B cell (primary cell): ENCODE measurements around the gene SLC12A4. TPM values are rescaled to one million over a fixed set of nuclear protein-coding genes. Genes with fewer than 3 reads are reported as not detected.

Source experiments
- ATAC-seq: fragments of 200-7000 bp; cut with Tn5 transposase; one replicate; pipeline ENCODE4 v1.10.0; 2021; ENCODE audit warnings: low read depth, mild to moderate bottlenecking, moderate number of reproducible peaks, moderate library complexity
- CTCF ChIA-PET: fragments of 350-600 bp; sonication (Branson Sonifier 250); formaldehyde crosslinking; loops from one replicate; lab custom pipeline; 2021; ENCODE audit warnings: antibody characterized with exemption, inconsistent platforms; lab: Charles Lee
- POLR2A ChIA-PET: fragments of 350-600 bp; sonication (Branson Sonifier 250); formaldehyde crosslinking; loops from one replicate; lab custom pipeline; 2021; ENCODE audit warnings: antibody characterized with exemption; lab: Charles Lee
- DNase-seq: peaks from one replicate; pipeline ENCODE4 v3.0.0; 2013
- H2AFZ ChIP-seq: 2 replicates; pipeline ENCODE4 v1.6.1; 2012; ENCODE audit warnings: mild to moderate bottlenecking, low read depth, low read length; ENCODE audit not compliant: insufficient read depth, poor library complexity, severe bottlenecking
- H3K27ac ChIP-seq, 2 donors: 1 replicate in 1 of 2; 2 replicates in 1 of 2; pipeline ENCODE4 v1.5.1; 2012 to 2013; ENCODE audit warnings: low read length in 2 of 2, mild to moderate bottlenecking in 2 of 2, moderate library complexity in 1 of 2
- H3K27me3 ChIP-seq, 4 experiments: fragments of 200-600 bp in 1 of 4; sonication (generic) in 1 of 4; replicated peaks in 1 of 4; 1 replicate in 2 of 4; 2 replicates in 2 of 4; pipeline versions ENCODE4 v1.6.1 to v1.7.0; 2013 to 2016; ENCODE audit warnings: low read length in 3 of 4, mild to moderate bottlenecking in 2 of 4, mixed read lengths in 1 of 4, moderate library complexity in 1 of 4; ENCODE audit not compliant: insufficient read depth in 4 of 4, control insufficient read depth in 3 of 4; ENCODE audit errors: control extremely low read depth in 1 of 4
- H3K36me3 ChIP-seq, 2 experiments: replicated peaks in 1 of 2; 1 replicate in 1 of 2; 2 replicates in 1 of 2; pipeline versions ENCODE4 v1.6.1 to v1.7.1; 2013; ENCODE audit warnings: low read length in 1 of 2; ENCODE audit not compliant: insufficient read depth in 2 of 2, control insufficient read depth in 1 of 2; ENCODE audit errors: control extremely low read depth in 1 of 2, extremely low read depth in 1 of 2
- H3K4me1 ChIP-seq, 2 donors: fragments of 200-600 bp in 1 of 2; sonication (generic) in 1 of 2; 1 replicate in 1 of 2; 2 replicates in 1 of 2; pipeline versions ENCODE4 v1.5.1 to v1.6.1; 2013 to 2017; ENCODE audit warnings: low read length in 2 of 2; ENCODE audit not compliant: control insufficient read depth in 2 of 2, insufficient read depth in 2 of 2
- H3K4me2 ChIP-seq: replicated peaks from 2 replicates; pipeline ENCODE3; 2012; ENCODE audit warnings: mild to moderate bottlenecking, low read depth, low read length; ENCODE audit not compliant: poor library complexity, severe bottlenecking
- H3K4me3 ChIP-seq, 5 experiments: fragments of 200-600 bp in 1 of 5; sonication (generic) in 1 of 5; 1 replicate in 3 of 5; 2 replicates in 2 of 5; pipeline versions ENCODE4 v1.5.1 to v1.7.0; 2011 to 2016; ENCODE audit warnings: low read length in 4 of 5, mild to moderate bottlenecking in 4 of 5, low read depth in 2 of 5, control low read depth in 1 of 5, moderate library complexity in 1 of 5; ENCODE audit not compliant: insufficient read depth in 1 of 5; ENCODE audit errors: control extremely low read depth in 1 of 5, extremely low read depth in 1 of 5
- H3K79me2 ChIP-seq: fragments of 200-600 bp; sonication (generic); one replicate; pipeline ENCODE4 v1.6.0; 2016; ENCODE audit warnings: low read length; ENCODE audit not compliant: control insufficient read depth, insufficient read depth
- H3K9ac ChIP-seq: fragments of 200-600 bp; sonication (generic); 2 replicates; pipeline ENCODE4 v1.6.1; 2017; ENCODE audit warnings: mild to moderate bottlenecking, low read length, moderate library complexity
- H3K9me3 ChIP-seq, 3 donors: one replicate each; pipeline versions ENCODE4 v1.6.1 to v1.7.1; 2013; ENCODE audit warnings: low read length in 2 of 3; ENCODE audit not compliant: control insufficient read depth in 2 of 3, insufficient read depth in 1 of 3; ENCODE audit errors: control extremely low read depth in 1 of 3
- H4K20me1 ChIP-seq: 2 replicates; pipeline ENCODE4 v1.6.0; 2012; ENCODE audit warnings: mild to moderate bottlenecking, low read length; ENCODE audit not compliant: insufficient read depth, control insufficient read depth, poor library complexity, severe bottlenecking
- H3K27ac Mint-ChIP-seq: one replicate; pipeline ENCODE4 v1.8.0; 2021; ENCODE audit warnings: mixed read lengths
- H3K27me3 Mint-ChIP-seq: one replicate; pipeline ENCODE4 v1.8.0; 2021; ENCODE audit warnings: mixed read lengths
- H3K4me1 Mint-ChIP-seq: one replicate; pipeline ENCODE4 v1.8.0; 2021; ENCODE audit warnings: mixed read lengths
- H3K4me3 Mint-ChIP-seq: one replicate; pipeline ENCODE4 v1.8.0; 2021; ENCODE audit warnings: mixed read lengths
- H3K9me3 Mint-ChIP-seq: one replicate; pipeline ENCODE4 v1.8.0; 2022; ENCODE audit warnings: mixed read lengths; ENCODE audit not compliant: insufficient read depth
- EZH2 ChIP-seq: IDR thresholded peaks from 2 replicates; pipeline ENCODE4 v1.6.1; 2012; ENCODE audit warnings: borderline replicate concordance, low read depth, mild to moderate bottlenecking, moderate library complexity, low read length; ENCODE audit not compliant: insufficient read depth, poor library complexity, severe bottlenecking
- WGBS: methylation state at CpG from one replicate; pipeline ENCODE4 v1.1.5; 2013; ENCODE audit warnings: missing lambda C conversion rate; ENCODE audit not compliant: insufficient coverage; 5-methylcytosine and 5-hydroxymethylcytosine counted together
- intact Hi-C: fragments of 100-400 bp; cut with micrococcal nuclease; formaldehyde crosslinking; loops from one replicate; pipeline ENCODE4 v1.10.0; 2022
- polyA plus RNA-seq: library from polyadenylated mRNA; depleted of rRNA; stranded (reverse); fragments of >200 nt; gene quantifications from 2 replicates; pipeline ENCODE4 v1.2.3, GENCODE V29; 2012
- total RNA-seq, 2 donors: library from RNA; stranded (reverse); fragments of 120-200 nt in 1 of 2; gene quantifications; 1 replicate in 1 of 2; 2 replicates in 1 of 2; pipeline versions ENCODE4 v1.2.3 to v1.2.4, GENCODE V29; 2013 to 2022
- TF ChIP-seq, protein P1 (sequence below): fragments of 200-600 bp; IDR thresholded peaks from one replicate; pipeline ENCODE4 v1.8.0; 2022; ENCODE audit warnings: antibody characterized with exemption, mild to moderate bottlenecking

Gene SLC12A4
- total and polyA plus RNA-seq, 2 donors (not counting 1 experiment from before 2014, with no cell fraction given): 20.2 to 42.2 TPM

DNA sequence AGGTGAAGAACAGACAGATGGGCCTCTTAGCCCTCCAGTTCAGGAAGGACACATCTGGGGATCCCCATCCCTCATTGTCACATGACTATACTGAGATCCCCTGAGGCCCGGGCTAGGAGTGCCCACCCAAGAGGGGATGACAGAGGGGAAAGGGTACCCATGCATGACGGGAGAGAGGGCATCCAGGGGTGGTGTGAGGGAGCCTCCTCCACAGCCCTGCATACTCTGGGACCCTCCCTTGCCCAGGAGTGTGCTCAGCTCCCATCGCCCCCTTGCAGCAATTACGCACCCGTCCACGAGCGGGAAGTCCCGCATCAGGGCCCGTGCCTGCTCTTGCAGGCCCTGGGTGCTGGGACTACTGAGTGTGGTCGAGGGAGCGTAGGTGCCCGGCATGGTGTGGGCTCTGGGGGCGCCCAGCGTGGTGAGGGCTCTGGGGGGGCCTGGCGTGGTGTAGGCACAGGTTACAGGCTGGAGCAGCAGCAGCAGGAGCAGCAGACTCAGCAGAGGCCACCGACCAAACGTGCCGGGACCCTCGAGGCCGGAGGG lies 24.3 kb upstream of the SLC12A4 start:
- peak overlapping the region; percentile 77 for H3K4me2 ChIP-seq
- H2AFZ ChIP-seq: peak overlapping the region; percentile 40
- H3K79me2 ChIP-seq: peaks cover 48% of the 10 kb centered on the region
- H3K36me3 ChIP-seq: peaks cover 0 to 21% of the 10 kb centered on the region in 2 experiments
- CTCF ChIA-PET: interaction anchor here (0.6 to 28.7 kb wide), 9 partner anchors 9 to 412 kb away, joined by 3 to 320 read pairs (median 7); partner anchors contain the start of genes DDX28 and DUS2
- H3K4me1 ChIP-seq: peaks cover 43 to 53% of the 10 kb centered on the region in 2 donors
- Mint-ChIP-seq H3K4me3 (peak overlapping the region; percentile 82), H3K27ac (peak overlapping the region; percentile 99), H3K4me1 (peaks cover 67% of the 10 kb centered on the region), H3K9me3 (no peaks in the 10 kb centered on the region), H3K27me3 (no peaks in the 10 kb centered on the region)
- peaks cover 10% of the 10 kb centered on the region for H4K20me1 ChIP-seq
- no peaks in the 10 kb centered on the region for H3K27me3 ChIP-seq
- 64% methylated on average over 18 of the region's 20 CpGs for WGBS
- peaks cover 0 to 4% (median 0%) of the 10 kb centered on the region in 3 donors for H3K9me3 ChIP-seq
- TF ChIP-seq, protein P1, sequence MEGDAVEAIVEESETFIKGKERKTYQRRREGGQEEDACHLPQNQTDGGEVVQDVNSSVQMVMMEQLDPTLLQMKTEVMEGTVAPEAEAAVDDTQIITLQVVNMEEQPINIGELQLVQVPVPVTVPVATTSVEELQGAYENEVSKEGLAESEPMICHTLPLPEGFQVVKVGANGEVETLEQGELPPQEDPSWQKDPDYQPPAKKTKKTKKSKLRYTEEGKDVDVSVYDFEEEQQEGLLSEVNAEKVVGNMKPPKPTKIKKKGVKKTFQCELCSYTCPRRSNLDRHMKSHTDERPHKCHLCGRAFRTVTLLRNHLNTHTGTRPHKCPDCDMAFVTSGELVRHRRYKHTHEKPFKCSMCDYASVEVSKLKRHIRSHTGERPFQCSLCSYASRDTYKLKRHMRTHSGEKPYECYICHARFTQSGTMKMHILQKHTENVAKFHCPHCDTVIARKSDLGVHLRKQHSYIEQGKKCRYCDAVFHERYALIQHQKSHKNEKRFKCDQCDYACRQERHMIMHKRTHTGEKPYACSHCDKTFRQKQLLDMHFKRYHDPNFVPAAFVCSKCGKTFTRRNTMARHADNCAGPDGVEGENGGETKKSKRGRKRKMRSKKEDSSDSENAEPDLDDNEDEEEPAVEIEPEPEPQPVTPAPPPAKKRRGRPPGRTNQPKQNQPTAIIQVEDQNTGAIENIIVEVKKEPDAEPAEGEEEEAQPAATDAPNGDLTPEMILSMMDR: no peak
- no peak for TF ChIP-seq EZH2
- H3K9ac ChIP-seq: peak overlapping the region; percentile 54
- no peak for ATAC-seq
- POLR2A ChIA-PET: interaction anchor here (0.6 to 1.2 kb wide), 3 partner anchors 13 to 134 kb away, joined by 3 to 6 read pairs (median 3); no protein-coding TSS in a partner anchor
- intact Hi-C loops: loop anchor here (1.0 to 5.0 kb wide), 9 partner anchors 7 to 475 kb away; partner anchors contain the start of genes DDX28, DUS2, PSKH1 and PSMB10
- DNase-seq: no peak
- peak overlapping the region in 2 of 5 experiments; percentile 18 to 28 for H3K4me3 ChIP-seq
- peak overlapping the region; percentile 86 to 89 for H3K27ac ChIP-seq

DNA sequence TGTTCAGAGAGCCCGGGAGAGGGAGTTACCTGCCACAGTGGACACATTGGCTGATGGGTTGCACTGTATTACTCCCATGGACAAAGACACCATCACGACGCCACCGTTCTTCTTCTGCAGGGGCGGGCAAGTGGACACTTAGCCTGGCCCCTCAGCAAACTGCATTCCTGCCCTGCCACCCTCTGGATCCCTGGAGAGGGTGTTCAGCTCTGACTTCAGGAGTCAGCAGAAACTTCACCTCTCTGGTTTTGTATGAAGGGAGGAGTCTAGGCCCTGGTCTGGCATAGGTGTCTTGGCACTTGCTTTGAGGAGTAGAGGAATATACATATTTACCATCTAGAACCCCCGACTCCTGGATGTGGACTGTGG lies 21.6 kb upstream of the SLC12A4 start:
- no peak for DNase-seq
- Mint-ChIP-seq H3K9me3 (no peaks in the 10 kb centered on the region), H3K27ac (peak overlapping the region; percentile 74), H3K4me1 (peaks cover 54% of the 10 kb centered on the region), H3K27me3 (no peaks in the 10 kb centered on the region), H3K4me3 (no peak overlapping the region)
- peaks cover 0 to 16% of the 10 kb centered on the region in 2 experiments for H3K36me3 ChIP-seq
- H2AFZ ChIP-seq: no peak overlapping the region
- H3K27me3 ChIP-seq: no peaks in the 10 kb centered on the region
- peaks cover 25 to 38% of the 10 kb centered on the region in 2 donors for H3K4me1 ChIP-seq
- H3K9ac ChIP-seq: no peak overlapping the region
- H3K4me2 ChIP-seq: no peak overlapping the region
- no peak for ATAC-seq
- intact Hi-C loops: loop anchor here (5.0 kb wide), 2 partner anchors 98 to 473 kb away; partner anchors contain the start of gene PSKH1
- H4K20me1 ChIP-seq: peaks cover 10% of the 10 kb centered on the region
- no peaks in the 10 kb centered on the region for H3K9me3 ChIP-seq
- H3K27ac ChIP-seq: peak overlapping the region in 1 of 2 donors; percentile 43
- H3K4me3 ChIP-seq: no peak overlapping the region
- H3K79me2 ChIP-seq: peaks cover 31% of the 10 kb centered on the region
- POLR2A ChIA-PET: interaction anchor here (1.9 kb wide), 1 partner anchor 9 kb away, joined by 5 read pairs; the partner anchor contains the start of gene DPEP2
- WGBS: 84% methylated on average over 5 of the region's 6 CpGs
- TF ChIP-seq, protein P1: no peak
- no peak for TF ChIP-seq EZH2
- CTCF ChIA-PET: interaction anchor here (28.7 kb wide), 1 partner anchor 52 kb away, joined by 320 read pairs; no protein-coding TSS in a partner anchor
